Epithelial cell of proximal tubule (primary cell): Measurements from ENCODE around the gene TAS1R3. TPM values are rescaled to one million over a fixed set of nuclear protein-coding genes. Genes with fewer than 3 reads are reported as not detected.
A peak's percentile ranks its signal among the peaks of the same experiment; 100 is the strongest.

Experiments
- DNase-seq: peaks from one replicate; pipeline ENCODE4 v3.0.0-alpha.2; 2011; ENCODE audit warnings: low read depth
- H3K4me3 ChIP-seq: 2 replicates; pipeline ENCODE4 v1.5.1; 2011; ENCODE audit warnings: low read depth, mild to moderate bottlenecking, low read length
- total RNA-seq: library from RNA; depleted of rRNA; stranded (reverse); fragments of >200 nt; gene quantifications from 2 replicates; pipeline ENCODE4 v1.2.3, GENCODE V29; 2015
- TF ChIP-seq, protein P1 (sequence below): conservative IDR thresholded peaks from 2 replicates; pipeline ENCODE4 v1.5.1; 2012; ENCODE audit warnings: low read depth, mild to moderate bottlenecking, low read length

Gene TAS1R3
- total RNA-seq, 1 donor from 2014 or later, result not detected

DNA sequence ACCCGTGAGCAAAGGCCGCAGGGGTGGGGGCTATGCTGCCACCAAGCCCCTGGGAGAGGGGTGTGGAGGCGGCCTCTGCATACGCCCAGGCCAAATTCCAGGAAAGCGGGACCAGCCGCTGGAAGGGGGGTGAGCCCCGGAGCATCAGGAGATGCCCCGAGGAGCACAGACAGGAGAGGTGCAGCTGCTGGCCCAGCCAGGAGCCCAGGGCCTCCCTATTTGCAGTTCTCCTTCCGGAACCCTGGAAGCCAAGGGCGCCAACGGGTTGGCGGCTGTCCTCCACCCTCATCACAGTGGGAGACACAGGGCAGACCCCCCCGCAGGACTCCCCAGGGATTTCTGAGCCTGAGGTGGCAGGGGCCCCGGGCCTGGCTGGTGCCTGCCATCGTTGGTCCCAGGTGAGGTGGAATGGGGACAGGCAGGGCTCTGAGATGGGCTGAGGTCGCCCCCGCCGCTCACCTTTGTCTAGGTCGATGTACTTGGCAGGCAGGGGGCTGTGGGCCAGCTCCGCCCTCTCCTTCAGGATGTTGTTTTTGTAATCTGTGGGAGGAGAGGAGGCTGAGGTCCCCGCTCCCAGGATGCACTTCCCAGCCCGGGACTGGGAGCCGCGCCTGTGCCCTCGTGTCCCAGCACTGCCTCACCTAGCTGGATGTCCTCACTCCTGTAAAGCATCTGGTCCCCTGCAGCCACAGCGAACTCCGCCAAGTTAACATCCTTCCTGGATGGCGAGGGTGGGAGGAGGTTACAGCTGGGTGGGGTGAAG is 22.5 kb downstream of the TAS1R3 start:
- no peak overlapping the region for H3K4me3 ChIP-seq
- TF ChIP-seq, protein P1, sequence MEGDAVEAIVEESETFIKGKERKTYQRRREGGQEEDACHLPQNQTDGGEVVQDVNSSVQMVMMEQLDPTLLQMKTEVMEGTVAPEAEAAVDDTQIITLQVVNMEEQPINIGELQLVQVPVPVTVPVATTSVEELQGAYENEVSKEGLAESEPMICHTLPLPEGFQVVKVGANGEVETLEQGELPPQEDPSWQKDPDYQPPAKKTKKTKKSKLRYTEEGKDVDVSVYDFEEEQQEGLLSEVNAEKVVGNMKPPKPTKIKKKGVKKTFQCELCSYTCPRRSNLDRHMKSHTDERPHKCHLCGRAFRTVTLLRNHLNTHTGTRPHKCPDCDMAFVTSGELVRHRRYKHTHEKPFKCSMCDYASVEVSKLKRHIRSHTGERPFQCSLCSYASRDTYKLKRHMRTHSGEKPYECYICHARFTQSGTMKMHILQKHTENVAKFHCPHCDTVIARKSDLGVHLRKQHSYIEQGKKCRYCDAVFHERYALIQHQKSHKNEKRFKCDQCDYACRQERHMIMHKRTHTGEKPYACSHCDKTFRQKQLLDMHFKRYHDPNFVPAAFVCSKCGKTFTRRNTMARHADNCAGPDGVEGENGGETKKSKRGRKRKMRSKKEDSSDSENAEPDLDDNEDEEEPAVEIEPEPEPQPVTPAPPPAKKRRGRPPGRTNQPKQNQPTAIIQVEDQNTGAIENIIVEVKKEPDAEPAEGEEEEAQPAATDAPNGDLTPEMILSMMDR, result no peak
- DNase-seq, result no peak

DNA sequence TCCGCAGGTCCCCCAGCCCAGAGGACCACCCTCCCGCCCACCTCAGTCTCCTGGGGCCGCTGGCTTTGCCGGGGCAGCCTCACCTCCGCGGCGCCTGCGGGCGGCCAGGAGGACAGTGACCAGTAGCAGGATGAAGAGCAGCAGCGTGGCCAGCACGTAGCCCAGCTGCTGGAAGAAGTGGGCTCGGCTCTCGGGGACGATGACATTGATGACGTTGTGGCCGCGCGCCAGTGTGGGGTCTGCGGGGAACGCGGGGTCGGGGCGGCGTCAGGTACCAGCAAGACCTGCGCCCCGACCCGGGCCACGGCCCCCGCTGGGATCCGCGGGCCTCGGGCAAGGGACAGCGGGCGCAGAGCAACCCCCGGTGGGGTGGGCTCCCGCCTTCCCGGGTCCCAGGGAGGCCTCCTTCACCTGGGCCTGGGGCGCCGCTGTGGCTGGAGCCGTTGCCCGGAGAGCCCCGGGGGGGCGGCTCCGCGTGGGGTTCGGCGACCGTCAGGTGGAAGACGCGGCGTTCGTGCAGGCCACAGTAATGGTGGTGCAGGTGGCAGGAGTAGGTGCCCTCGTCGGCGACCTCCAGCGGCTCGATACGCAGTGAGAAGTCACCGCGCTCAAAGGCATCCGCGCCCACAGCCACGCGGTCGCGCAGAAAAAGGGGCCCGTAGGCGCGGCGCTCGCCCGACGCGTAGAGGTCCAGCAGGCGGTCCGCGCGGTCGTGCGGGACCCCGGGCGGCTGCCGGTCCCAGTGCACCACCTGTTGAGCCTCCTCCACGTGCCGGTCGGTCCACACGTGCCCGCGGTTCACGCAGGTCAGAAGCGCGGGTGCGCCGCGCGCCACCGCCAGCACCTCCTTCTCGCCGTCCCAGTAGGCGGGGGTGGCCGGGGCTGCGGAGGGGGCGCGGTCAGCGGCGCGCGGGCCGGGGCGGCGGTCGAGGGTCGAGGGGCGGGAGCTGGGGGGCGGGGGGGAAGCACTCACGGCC is 23.5 kb downstream of the TAS1R3 start:
- TF ChIP-seq, protein P1, result no peak
- no peak overlapping the region for H3K4me3 ChIP-seq
- DNase-seq, result no peak

DNA sequence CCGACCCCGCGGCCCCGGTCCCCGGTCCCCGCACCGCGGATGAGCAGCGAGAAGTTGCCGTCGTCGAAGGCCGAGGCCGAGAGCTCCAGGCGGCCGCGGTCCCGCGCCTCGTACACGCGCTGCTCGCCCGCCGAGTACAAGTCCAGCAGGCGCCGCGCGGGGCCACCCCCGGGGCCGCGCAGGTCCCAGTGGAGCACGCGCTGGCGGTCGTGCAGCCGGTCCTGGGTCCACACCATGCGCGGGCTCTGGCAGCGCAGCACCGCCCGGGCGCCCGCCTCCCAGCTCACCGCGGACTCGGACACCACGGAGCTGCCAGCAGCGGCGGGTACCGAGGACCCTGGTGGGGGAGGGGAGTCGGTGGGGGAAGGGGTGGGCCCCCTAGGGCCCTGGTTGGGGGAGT is 24.3 kb downstream of the TAS1R3 start:
- no peak for DNase-seq
- TF ChIP-seq, protein P1, result no peak
- peak overlapping the region; percentile 21 for H3K4me3 ChIP-seq

DNA sequence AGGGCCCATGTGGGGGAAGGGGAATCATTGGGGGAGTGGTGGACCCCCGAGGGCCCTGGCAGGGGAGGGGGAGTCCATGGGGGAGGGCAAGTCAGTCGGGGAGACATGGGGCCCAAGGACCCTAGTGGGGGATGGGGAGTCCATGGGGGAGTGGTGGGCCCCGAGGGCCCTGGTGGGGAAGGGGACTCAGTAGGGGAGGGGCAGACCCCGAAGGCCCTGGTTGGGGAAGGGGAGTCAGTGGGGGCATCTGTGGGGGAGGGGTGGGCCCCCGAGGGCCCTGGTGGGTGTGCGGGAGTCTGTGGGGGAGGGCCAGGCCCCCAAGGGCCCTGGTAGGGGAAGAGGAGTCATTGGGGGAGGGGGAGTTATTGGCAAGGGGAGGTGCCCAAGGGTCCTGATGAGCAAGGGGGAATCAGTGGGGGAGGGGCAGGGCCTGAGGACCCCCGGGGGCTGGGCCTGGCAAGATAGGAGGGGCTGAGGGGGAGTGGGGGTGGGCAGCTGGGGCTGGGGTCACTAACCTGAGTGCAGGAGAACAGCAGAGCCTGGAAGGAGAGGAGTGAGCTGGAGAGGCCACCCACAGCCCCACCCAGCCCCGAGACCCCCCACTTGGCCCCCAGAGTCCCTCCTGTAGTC is 25.2 kb downstream of the TAS1R3 start:
- TF ChIP-seq, protein P1, result no peak
- H3K4me3 ChIP-seq, result no peak overlapping the region
- no peak for DNase-seq

DNA sequence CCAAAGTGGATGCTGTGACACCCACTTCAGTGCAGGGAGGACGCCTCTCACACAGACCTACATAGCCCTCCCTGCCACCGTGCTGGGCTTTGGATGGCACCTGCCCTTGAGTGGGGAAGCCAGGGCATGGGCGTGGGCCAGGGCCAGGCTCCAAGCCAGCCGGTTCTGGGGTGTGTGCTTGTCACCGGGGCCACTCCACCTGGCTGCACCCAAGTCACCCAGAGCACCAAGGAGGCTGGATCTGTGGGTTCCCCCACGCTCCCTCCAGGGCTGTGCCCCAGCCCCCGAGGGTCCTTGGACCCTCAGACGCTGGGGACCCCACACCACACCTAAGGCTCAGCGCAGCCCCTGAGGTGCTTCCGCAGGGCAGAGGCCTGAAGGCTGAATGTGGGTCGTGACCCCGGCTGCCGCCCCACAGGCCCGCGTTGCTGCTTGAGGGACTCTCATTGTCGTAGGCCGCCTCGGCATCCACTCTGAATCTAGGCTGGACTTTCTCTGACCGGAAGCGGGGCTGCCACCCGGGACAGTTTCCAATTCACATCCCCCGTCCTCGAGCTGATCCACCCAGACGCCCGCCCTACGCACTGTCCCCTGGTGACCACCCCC is 25.8 kb downstream of the TAS1R3 start:
- TF ChIP-seq, protein P1, result no peak
- no peak for DNase-seq
- no peak overlapping the region for H3K4me3 ChIP-seq

DNA sequence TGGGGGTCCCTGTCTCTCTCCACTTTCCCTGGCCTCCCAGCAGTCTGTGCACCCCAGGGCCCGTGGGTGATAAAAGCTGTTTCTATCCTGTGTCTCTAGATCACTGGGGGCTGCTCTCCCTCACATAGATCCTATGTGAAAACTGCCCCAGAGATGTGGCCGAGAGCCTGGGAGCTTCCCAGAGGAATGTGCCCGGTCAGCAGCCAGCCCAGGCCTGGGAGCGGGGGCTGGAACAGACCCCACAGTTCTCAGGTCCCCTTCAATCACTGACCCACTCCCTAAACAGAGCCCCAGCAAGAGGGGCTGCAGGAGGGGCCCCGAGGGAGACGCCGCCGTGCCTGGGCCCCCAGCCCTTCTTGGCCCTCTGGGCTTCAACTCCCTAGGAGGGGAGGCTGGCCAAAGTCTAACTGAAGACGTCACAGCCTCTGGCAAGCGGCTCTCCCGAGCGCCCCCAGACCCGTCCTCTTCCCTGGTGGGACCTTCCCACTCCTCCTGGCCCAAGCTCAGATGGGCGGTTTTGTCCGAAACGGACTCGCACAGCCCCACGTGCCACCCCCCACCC is 26.9 kb downstream of the TAS1R3 start:
- TF ChIP-seq, protein P1, result no peak
- peak overlapping the region; percentile 35 for H3K4me3 ChIP-seq
- DNase-seq, result no peak
